Activated CD8-positive, alpha-beta T cell treated with anti-CD3 and anti-CD28 coated beads for 36 hours (primary cell): ENCODE data around the gene UBE2D2. TPM values are rescaled to one million over a fixed set of nuclear protein-coding genes. Genes with fewer than 3 reads are reported as not detected.

Experiments
- ATAC-seq: fragments of 200-7000 bp; cut with Tn5 transposase; one replicate; pipeline ENCODE4 v1.10.0; 2021; ENCODE audit warnings: mild to moderate bottlenecking, moderate library complexity
- CTCF ChIA-PET: fragments of 350-600 bp; sonication (Branson Sonifier 250); formaldehyde crosslinking; loops from one replicate; lab custom pipeline; 2021; ENCODE audit warnings: antibody characterized with exemption; lab: Charles Lee
- POLR2A ChIA-PET: fragments of 350-600 bp; sonication (Branson Sonifier 250); formaldehyde crosslinking; loops from one replicate; lab custom pipeline; 2021; ENCODE audit warnings: antibody characterized with exemption; lab: Charles Lee
- DNase-seq: peaks from one replicate; pipeline ENCODE4 v3.0.0-alpha.2; 2020
- H3K27ac Mint-ChIP-seq: one replicate; pipeline ENCODE4 v1.8.0; 2021; ENCODE audit warnings: mild to moderate bottlenecking, mixed read lengths
- H3K27me3 Mint-ChIP-seq: one replicate; pipeline ENCODE4 v1.8.0; 2021; ENCODE audit warnings: mixed read lengths
- H3K36me3 Mint-ChIP-seq: one replicate; pipeline ENCODE4 v1.8.0; 2021; ENCODE audit warnings: low read depth, mixed read lengths
- H3K4me1 Mint-ChIP-seq: one replicate; pipeline ENCODE4 v1.8.0; 2021; ENCODE audit warnings: low read depth, mixed read lengths
- H3K4me3 Mint-ChIP-seq: one replicate; pipeline ENCODE4 v1.8.0; 2021; ENCODE audit warnings: mild to moderate bottlenecking, moderate library complexity, mixed read lengths
- H3K9me3 Mint-ChIP-seq: one replicate; pipeline ENCODE4 v1.8.0; 2021; ENCODE audit warnings: mixed read lengths
- CTCF ChIP-seq: fragments of 200-600 bp; IDR thresholded peaks from one replicate; pipeline ENCODE4 v1.8.0; 2022; ENCODE audit warnings: antibody characterized with exemption, mild to moderate bottlenecking
- intact Hi-C: fragments of 100-400 bp; cut with micrococcal nuclease; formaldehyde crosslinking; loops from one replicate; pipeline ENCODE4 v1.10.0; 2022
- total RNA-seq, 2 experiments: library from RNA; stranded (reverse); gene quantifications; one replicate each; pipeline ENCODE4 v1.2.3, GENCODE V29; 2021

The UBE2D2 gene
- total RNA-seq, 2 experiments from 2014 or later, result 239 to 253 TPM

- Mint-ChIP-seq H3K4me3 (no peak overlapping the region), H3K27me3 (peaks cover 1% of the 10 kb centered on the region), H3K4me1 (peaks cover 44% of the 10 kb centered on the region), H3K36me3 (peaks cover 3% of the 10 kb centered on the region), H3K27ac (no peak overlapping the region), H3K9me3 (peaks cover 3% of the 10 kb centered on the region)
- POLR2A ChIA-PET, result interaction anchor here (1.1 to 1.6 kb wide), 3 partner anchors 32 to 92 kb away, joined by 3 to 5 read pairs (median 3); partner anchors contain the start of gene STING1
- peak; percentile 44 for DNase-seq
- CTCF ChIA-PET, result interaction anchor here (1.0 to 12.5 kb wide), 20 partner anchors 9 to 121 kb away, joined by 3 to 444 read pairs (median 10); partner anchors contain the start of genes DNAJC18, SMIM33, SPATA24 and STING1
- ATAC-seq, result no peak
- no peak for TF ChIP-seq CTCF
- intact Hi-C loops, result no loop called here
Measured at GRCh38 chr5:139514486-139514856, 46.7 kb upstream of the UBE2D2 start.

- POLR2A ChIA-PET, result interaction anchor here (0.7 to 1.7 kb wide), 12 partner anchors 25 to 193 kb away, joined by 3 to 5 read pairs (median 3); partner anchors contain the start of genes STING1 and UBE2D2
- Mint-ChIP-seq H3K27me3 (peaks cover 1% of the 10 kb centered on the region), H3K36me3 (no peaks in the 10 kb centered on the region), H3K27ac (peak overlapping the region; percentile 90), H3K4me3 (peak overlapping the region; percentile 74), H3K4me1 (peaks cover 19% of the 10 kb centered on the region), H3K9me3 (no peaks in the 10 kb centered on the region)
- intact Hi-C loops, result no loop called here
- peak; percentile 98 for TF ChIP-seq CTCF
- DNase-seq (peak; percentile 91), ATAC-seq (peak; percentile 92)
- CTCF ChIA-PET, result interaction anchor here (0.6 to 12.5 kb wide), 20 partner anchors 11 to 248 kb away, joined by 3 to 444 read pairs (median 3); partner anchors contain the start of gene STING1
Measured at GRCh38 chr5:139517683-139518564, 43.2 kb upstream of the UBE2D2 start.

DNA sequence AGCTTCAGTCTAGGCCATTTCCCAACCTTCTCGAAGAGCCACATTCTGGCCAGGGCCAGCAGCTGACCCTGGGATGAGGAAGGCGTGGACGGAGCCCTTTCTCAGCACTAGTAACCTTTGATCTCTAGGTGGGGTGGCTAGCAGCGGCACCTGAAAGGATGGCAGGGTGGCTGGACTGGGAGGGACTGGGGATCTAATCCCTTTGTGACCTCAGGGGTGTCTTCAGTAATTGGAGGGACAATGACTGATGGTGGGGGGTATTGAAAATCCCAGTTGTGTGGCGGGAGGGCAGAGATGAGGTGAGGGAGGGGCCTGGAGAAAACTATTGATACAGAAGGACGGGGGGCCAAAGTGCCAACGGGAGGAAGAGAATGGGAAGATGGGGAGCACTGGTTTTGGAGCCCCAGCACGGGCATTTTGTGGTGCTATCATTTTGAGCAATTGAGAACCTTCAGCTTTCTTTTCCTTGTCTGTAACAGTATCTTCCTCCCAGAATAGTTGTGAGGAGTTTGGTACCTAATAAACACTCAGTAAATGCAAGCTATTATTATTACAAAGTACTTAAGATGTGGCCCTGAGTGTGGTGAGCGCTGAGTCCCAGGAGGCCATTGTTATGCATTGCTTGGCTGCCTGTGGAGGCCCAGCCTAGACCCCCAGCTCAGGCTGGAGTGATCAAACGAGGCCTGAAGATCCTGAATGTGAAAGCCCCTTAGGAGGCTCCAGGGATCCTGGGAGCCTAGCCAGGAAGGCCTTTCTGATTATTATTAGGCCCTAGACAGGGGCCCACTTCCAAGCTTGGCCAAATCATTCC, 37.3 kb upstream of the UBE2D2 start:
- Mint-ChIP-seq H3K4me3 (no peak overlapping the region), H3K27me3 (peaks cover 1% of the 10 kb centered on the region), H3K27ac (no peak overlapping the region), H3K4me1 (peaks cover 2% of the 10 kb centered on the region), H3K9me3 (no peaks in the 10 kb centered on the region), H3K36me3 (no peaks in the 10 kb centered on the region)
- CTCF ChIA-PET, result interaction anchor here (1.0 to 4.0 kb wide), 4 partner anchors 10 to 108 kb away, joined by 4 to 19 read pairs (median 6); no protein-coding TSS in a partner anchor
- DNase-seq, result no peak
- TF ChIP-seq CTCF, result no peak
- intact Hi-C loops, result no loop called here
- ATAC-seq, result no peak
- POLR2A ChIA-PET, result interaction anchor here (0.6 to 1.1 kb wide), 3 partner anchors 42 to 134 kb away, joined by 3 read pairs; partner anchors contain the start of gene MZB1

- no peak for DNase-seq
- H3K27ac Mint-ChIP-seq, result no peak overlapping the region
- CTCF ChIA-PET, result interaction anchor here (0.9 to 4.0 kb wide), 6 partner anchors 8 to 108 kb away, joined by 3 to 19 read pairs (median 4); no protein-coding TSS in a partner anchor
- H3K36me3 Mint-ChIP-seq, result no peaks in the 10 kb centered on the region
- intact Hi-C loops, result no loop called here
- H3K9me3 Mint-ChIP-seq, result no peaks in the 10 kb centered on the region
- no peaks in the 10 kb centered on the region for H3K27me3 Mint-ChIP-seq
- POLR2A ChIA-PET, result interaction anchor here (0.9 kb wide), 1 partner anchor 135 kb away, joined by 3 read pairs; the partner anchor contains the start of gene MZB1
- TF ChIP-seq CTCF, result no peak
- H3K4me3 Mint-ChIP-seq, result no peak overlapping the region
- H3K4me1 Mint-ChIP-seq, result no peaks in the 10 kb centered on the region
- no peak for ATAC-seq
Measured at GRCh38 chr5:139524446-139524845, 36.7 kb upstream of the UBE2D2 start.
